Small intestine (tissue), 7 donors: ENCODE measurements around the gene FAM228B. TPM values are rescaled to one million over a fixed set of nuclear protein-coding genes. Genes with fewer than 3 reads are reported as not detected.
"Not testable (repeated sequence)": the region's sequence is repeated elsewhere in the genome, so short reads cannot be mapped to it uniquely, and the experiment has no call there.

Experiments
- DNase-seq, 2 donors: peaks; one replicate each; pipeline versions ENCODE4 v3.0.0 to v3.0.0-alpha.2; 2013
- FAIRE-seq: peaks from 2 replicates; lab custom pipeline; 2012; peaks lifted over from hg19 to GRCh38; lab: Jason Lieb, UNC
- H3K27ac ChIP-seq, 3 donors: one replicate each; pipeline ENCODE4 v1.5.1; 2013; ENCODE audit warnings: low read length in 2 of 3, mild to moderate bottlenecking in 2 of 3, control low read depth in 1 of 3, inconsistent platforms in 1 of 3, low read depth in 1 of 3, moderate library complexity in 1 of 3
- H3K27me3 ChIP-seq, 3 donors: one replicate each; pipeline ENCODE4 v1.6.1; 2013; ENCODE audit warnings: low read length in 3 of 3, inconsistent platforms in 1 of 3; ENCODE audit not compliant: control insufficient read depth in 3 of 3, insufficient read depth in 3 of 3
- H3K36me3 ChIP-seq, 3 donors: one replicate each; pipeline ENCODE4 v1.6.1; 2013; ENCODE audit warnings: low read length in 3 of 3, inconsistent platforms in 1 of 3, low read depth in 1 of 3, mild to moderate bottlenecking in 1 of 3, moderate library complexity in 1 of 3; ENCODE audit not compliant: control insufficient read depth in 3 of 3, insufficient read depth in 2 of 3
- H3K4me1 ChIP-seq, 3 donors: one replicate each; pipeline ENCODE4 v1.6.1; 2013; ENCODE audit warnings: low read length in 2 of 3, inconsistent platforms in 1 of 3, low read depth in 1 of 3, mild to moderate bottlenecking in 1 of 3, moderate library complexity in 1 of 3; ENCODE audit not compliant: control insufficient read depth in 3 of 3, insufficient read depth in 2 of 3
- H3K4me3 ChIP-seq, 3 donors: one replicate each; pipeline ENCODE4 v1.5.1; 2013; ENCODE audit warnings: low read length in 3 of 3, control low read depth in 1 of 3, inconsistent platforms in 1 of 3, low read depth in 1 of 3, mild to moderate bottlenecking in 1 of 3, moderate library complexity in 1 of 3
- H3K9me3 ChIP-seq, 2 donors: one replicate each; pipeline ENCODE4 v1.6.1; 2013; ENCODE audit warnings: low read depth in 1 of 2, low read length in 1 of 2; ENCODE audit not compliant: control insufficient read depth in 2 of 2, insufficient read depth in 1 of 2
- WGBS, 3 donors: extraction: QIAGEN DNeasy Blood & Tissue Kit; methylation state at CpG; one replicate each; pipeline ENCODE4 v1.1.7; 2013; 5-methylcytosine and 5-hydroxymethylcytosine counted together
- polyA plus RNA-seq, 4 donors: library from polyadenylated mRNA; stranded (reverse) in 3 of 4; unstranded in 1 of 4; fragments of 200-250 nt in 3 of 4; fragments of 120-200 nt in 1 of 4; gene quantifications; one replicate each; pipeline versions ENCODE4 v1.2.1 to v1.2.3, GENCODE V29; 2013
- donor health status: healthy with polysubstance abuse.
- donor health status: control.
- donor health status: control.
- donor health status: Bipolar disorder and iron deficiency.
- donor health status: healthy.

Gene FAM228B
- polyA plus RNA-seq, 4 donors: 2.9 to 8.4 (median 3.9) TPM

DNA sequence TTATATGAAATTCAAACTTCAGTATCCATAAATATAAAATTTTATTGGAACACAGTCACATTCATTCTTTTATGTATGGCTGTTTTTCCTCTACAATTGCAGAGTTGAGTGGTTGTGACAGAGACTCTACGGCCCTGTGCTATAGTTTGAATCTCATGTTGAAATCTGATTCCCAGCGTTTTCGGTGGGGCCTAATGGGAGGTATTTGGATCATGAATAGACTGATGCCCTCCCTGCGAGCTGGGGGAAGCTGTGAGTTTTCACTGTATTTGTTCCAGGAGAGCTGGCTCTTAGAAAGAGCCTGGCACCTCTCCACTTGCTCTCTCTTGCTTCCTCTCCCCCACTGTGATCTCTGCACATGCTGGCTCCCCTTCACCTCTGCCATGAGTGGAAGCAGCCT lies 1.8 kb upstream of the FAM228B start:
- DNase-seq (no peak), FAIRE-seq (no peak)
- Histone ChIP-seq H3K4me1 (peaks cover 0 to 5% (median 0%) of the 10 kb centered on the region in 3 donors), H3K4me3 (no peak overlapping the region), H3K9me3 (no peaks in the 10 kb centered on the region), H3K27me3 (no peaks in the 10 kb centered on the region), H3K27ac (no peak overlapping the region), H3K36me3 (no peaks in the 10 kb centered on the region)
- WGBS, 3 donors: 74 to 92% (median 90%) methylated on average over 4 of the region's 4 CpGs

DNA sequence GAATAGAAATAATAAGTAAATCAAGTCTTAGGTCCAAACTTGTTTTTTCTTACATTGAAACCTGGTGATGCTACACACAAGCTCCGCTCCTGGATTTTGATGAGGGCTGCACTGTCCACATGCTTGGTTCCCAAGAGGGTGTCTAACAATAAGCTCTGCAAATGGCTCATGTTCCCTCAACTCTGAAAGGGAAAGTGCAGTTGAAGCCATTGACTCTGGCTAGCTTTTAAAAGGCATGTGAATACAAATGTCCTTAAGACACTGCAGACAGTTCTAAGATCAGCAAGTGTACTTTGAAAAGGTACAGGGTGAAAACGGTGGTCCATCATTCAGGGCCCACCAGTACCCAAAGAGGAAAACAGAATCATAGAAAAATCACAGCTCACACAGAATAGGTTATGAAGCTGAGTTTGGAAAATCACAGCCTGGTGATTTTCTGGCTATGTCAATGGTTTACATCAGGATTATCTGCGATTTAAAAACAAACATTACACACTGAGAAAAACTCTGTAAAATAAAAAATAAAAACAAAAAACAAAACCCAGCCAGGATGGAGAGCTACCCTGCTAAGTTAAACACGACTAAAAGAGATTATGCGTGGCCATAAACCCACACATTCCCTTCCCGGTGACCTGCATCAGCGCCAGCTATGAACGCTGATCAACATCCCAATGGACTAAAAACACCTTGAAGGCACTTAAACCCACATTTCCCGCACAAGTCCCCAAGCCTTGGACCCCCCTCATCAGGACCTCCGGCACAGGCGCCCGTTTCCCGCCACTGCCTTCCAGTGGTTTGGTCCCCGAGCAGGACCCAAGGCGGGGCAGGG lies 689 bp upstream of the FAM228B start:
- H3K27ac ChIP-seq: peak overlapping the region; percentile 72 to 89 (median 75)
- FAIRE-seq (no peak), DNase-seq (peak; percentile 6 to 21)
- 7 to 9% (median 9%) methylated on average over 15 of the region's 15 CpGs for WGBS, 3 donors
- H3K4me1 ChIP-seq: peaks cover 0 to 5% (median 0%) of the 10 kb centered on the region in 3 donors
- H3K36me3 ChIP-seq: no peaks in the 10 kb centered on the region
- no peaks in the 10 kb centered on the region for H3K9me3 ChIP-seq
- H3K27me3 ChIP-seq: no peaks in the 10 kb centered on the region
- peak overlapping the region; percentile 52 to 91 (median 81) for H3K4me3 ChIP-seq

DNA sequence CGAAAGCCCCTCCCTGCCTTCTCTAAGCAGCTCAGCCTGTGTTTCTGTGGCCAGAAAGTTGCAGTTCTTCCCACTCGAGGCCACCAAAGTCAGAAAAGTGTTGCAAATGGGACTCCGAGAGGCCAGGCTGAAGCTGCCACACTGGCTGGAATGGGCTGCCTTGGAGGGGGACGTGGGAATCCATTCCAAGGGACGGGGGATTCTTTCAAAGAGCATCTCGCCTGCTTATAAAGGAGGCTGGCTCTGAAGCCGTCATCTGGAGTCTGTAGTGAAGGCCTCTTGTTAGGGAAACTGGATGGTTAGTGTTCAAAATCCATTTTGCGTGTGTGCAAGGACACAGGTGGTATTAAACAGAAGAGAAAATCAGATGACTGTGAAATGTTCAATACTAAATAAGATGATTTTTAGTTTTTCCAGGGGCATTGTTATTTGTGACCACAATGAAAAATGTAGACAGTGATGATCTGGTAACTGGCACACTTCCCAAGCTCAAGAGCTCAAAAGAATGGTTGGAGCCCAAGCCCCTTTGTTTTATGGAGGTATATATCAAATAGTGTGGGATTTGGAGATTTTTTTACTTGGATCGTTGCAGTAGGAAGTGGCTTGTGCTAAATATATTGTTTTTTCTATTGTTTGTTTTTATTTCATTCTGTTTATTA lies 782 bp downstream of the FAM228B start:
- DNase-seq: no peak
- no peaks in the 10 kb centered on the region for H3K27me3 ChIP-seq
- H3K4me1 ChIP-seq: peaks cover 0 to 5% (median 0%) of the 10 kb centered on the region in 3 donors
- H3K36me3 ChIP-seq: no peaks in the 10 kb centered on the region
- H3K4me3 ChIP-seq: peak overlapping the region; percentile 52 to 91 (median 81)
- FAIRE-seq: no peak
- no peaks in the 10 kb centered on the region for H3K9me3 ChIP-seq
- peak overlapping the region; percentile 72 to 89 (median 75) for H3K27ac ChIP-seq
- WGBS, 3 donors: 12 to 18% (median 17%) methylated on average over 9 of the region's 9 CpGs

DNA sequence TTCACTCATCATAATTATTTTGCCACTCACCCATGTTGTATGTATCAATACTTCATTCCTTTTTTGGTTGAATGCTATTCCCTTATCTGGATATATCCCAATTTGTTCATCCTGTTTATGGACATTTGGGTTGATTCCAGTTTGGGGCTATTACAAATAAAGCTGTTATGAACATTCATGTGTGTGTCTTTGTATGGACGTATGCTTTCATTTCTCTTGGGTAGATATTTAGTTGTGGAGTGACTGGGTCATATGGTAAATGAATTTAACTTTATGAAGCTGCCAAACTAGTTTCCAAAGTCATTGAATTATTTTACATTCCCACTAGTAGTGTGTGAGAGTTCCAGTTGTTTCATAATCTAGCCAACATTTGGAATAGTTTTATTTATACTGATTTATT lies 2.7 kb downstream of the FAM228B start:
- Histone ChIP-seq H3K4me1 (peaks cover 0 to 5% (median 0%) of the 10 kb centered on the region in 3 donors), H3K27ac (no peak overlapping the region), H3K4me3 (no peak overlapping the region), H3K9me3 (no peaks in the 10 kb centered on the region), H3K36me3 (no peaks in the 10 kb centered on the region), H3K27me3 (no peaks in the 10 kb centered on the region)
- no peak for FAIRE-seq
- no peak for DNase-seq
- 32 to 63% (median 39%) methylated on average over 1 of the region's 1 CpG for whole genome bisulfite sequencing, 3 donors

DNA sequence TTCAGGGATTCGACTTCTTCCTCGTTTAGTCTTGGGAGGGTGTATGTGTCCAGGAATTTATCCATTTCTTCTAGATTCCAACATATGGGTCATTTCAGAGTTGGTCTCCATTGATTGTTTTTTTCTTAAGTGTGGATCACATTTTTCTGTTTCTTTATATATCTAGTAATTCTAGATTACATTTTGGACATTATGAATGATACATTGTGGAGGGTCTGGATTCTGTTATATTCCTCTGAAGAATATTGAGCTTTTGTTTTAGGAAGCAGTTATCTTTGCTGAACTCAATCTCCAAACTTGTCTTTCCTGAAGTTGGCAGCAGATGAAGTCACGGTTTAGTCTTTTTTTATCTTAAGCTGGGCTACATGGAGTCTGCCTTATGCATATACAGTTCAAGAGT lies 9.3 kb downstream of the FAM228B start:
- Histone ChIP-seq H3K36me3 (no peaks in the 10 kb centered on the region), H3K27ac (no peak overlapping the region), H3K4me1 (no peaks in the 10 kb centered on the region), H3K9me3 (peaks cover 0 to 4% of the 10 kb centered on the region in 2 donors), H3K4me3 (no peak overlapping the region), H3K27me3 (no peaks in the 10 kb centered on the region)
- DNase-seq (no peak), FAIRE-seq (no peak)
- WGBS, 3 donors: 97 to 100% (median 97%) methylated on average over 3 of the region's 3 CpGs

DNA sequence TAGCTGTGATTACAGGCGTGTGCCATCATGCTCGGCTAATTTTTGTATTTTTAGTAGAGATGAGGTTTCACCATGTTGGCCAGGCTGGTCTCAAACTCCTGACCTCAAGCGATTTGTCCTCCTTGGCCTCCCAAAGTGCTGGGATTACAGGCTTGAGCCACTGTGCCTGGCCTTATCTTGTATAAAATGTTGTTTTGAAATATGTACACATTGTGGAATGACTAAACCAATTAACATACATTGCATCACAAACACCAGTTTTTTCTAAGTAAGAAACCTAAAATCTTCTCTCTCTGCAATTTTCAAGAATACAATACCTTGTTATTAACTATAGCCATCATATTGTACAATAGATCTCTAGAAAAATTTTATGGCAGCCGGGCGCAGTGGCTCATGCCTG lies 17.0 kb downstream of the FAM228B start:
- 94 to 99% (median 95%) methylated on average over 5 of the region's 5 CpGs for WGBS, 3 donors
- DNase-seq, H3K9me3 ChIP-seq, H3K27me3 ChIP-seq, H3K4me1 ChIP-seq, H3K4me3 ChIP-seq, H3K27ac ChIP-seq, FAIRE-seq: not testable (repeated sequence)
- peaks cover 0 to 11% (median 0%) of the 10 kb centered on the region in 3 donors for H3K36me3 ChIP-seq

DNA sequence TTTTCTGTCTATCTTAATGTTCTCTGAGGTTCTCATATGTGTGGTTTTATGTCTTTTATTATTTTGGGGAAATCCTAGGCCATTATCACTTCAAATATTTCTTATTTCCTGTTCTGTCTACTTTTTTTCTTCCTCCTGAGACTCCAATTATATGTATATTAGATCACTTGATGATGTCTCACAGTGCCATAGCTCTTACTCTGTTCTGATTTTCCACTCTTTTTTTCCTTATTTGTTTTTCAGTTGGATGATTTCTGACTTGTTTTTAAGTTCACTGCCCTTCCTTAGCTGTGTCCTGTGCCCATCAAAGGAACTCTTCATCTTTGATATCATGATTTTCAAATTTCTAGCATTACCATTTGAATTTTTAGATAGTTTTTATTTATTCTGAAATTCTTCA lies 24.1 kb downstream of the FAM228B start:
- Histone ChIP-seq H3K4me1 (no peaks in the 10 kb centered on the region), H3K27me3 (no peaks in the 10 kb centered on the region), H3K4me3 (no peak overlapping the region), H3K36me3 (peaks cover 0 to 11% (median 0%) of the 10 kb centered on the region in 3 donors), H3K27ac (no peak overlapping the region), H3K9me3 (peaks cover 0 to 9% of the 10 kb centered on the region in 2 donors)
- no peak for DNase-seq
- no peak for FAIRE-seq

DNA sequence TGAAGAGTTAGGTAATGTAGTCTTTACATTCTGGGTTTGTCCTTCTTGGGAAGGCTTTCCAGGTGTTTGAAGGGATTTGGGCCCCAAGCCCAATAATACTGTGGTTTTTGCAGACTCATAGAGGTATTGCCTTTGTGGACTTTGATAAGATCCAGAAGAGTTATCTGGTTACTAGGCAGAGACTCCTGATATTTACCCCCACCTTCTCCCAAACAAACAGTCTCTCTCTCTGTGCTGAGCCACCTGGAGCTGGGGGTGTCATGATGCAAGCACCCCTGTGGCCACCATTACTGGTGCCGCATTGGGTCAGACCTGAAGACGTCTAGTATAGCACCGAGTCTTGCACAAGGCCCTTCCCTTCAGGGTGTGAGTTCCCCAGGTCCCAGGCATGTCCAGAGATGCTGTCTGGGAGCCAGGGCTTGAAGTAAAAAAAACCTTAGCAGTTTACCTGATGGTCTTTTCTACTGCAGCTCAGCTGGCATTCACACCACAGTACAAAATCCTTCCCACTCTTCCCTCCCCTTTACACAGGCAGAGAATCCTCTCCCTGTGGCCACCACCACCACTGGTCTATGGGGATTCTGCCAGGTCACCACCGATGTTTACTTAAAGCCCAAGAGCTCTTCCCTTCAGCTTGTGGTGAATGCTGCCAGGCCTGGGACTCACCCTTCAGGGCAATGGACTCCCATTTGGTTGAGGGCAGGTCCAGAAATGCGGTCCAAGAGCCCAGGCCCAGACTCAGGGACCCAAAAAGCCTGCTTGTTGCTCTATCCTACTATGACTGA lies 29.3 kb downstream of the FAM228B start:
- DNase-seq (peak; percentile 6 to 18), FAIRE-seq (no peak)
- 79 to 86% (median 79%) methylated on average over 5 of the region's 5 CpGs for WGBS, 3 donors
- Histone ChIP-seq H3K4me1 (peaks cover 0 to 4% (median 0%) of the 10 kb centered on the region in 3 donors), H3K36me3 (peaks cover 0 to 7% (median 0%) of the 10 kb centered on the region in 3 donors), H3K27me3 (no peaks in the 10 kb centered on the region), H3K27ac (no peak overlapping the region), H3K4me3 (no peak overlapping the region), H3K9me3 (peaks cover 0 to 6% of the 10 kb centered on the region in 2 donors)
